Breast epithelium (tissue), 3 donors: ENCODE measurements around the gene EIF3F.

Experiments
- POLR2A ChIP-seq: fragments of 450-650 bp; IDR thresholded peaks from one replicate; pipeline ENCODE4 v1.6.1; 2016; ENCODE audit warnings: antibody characterized with exemption, mild to moderate bottlenecking, moderate library complexity
- TF ChIP-seq, protein P1 (sequence below), 3 donors: fragments of 450-650 bp; IDR thresholded peaks; one replicate each; pipeline ENCODE4 v1.5.1; 2016 to 2017; ENCODE audit warnings: antibody characterized with exemption in 3 of 3, mild to moderate bottlenecking in 3 of 3, moderate library complexity in 3 of 3

DNA sequence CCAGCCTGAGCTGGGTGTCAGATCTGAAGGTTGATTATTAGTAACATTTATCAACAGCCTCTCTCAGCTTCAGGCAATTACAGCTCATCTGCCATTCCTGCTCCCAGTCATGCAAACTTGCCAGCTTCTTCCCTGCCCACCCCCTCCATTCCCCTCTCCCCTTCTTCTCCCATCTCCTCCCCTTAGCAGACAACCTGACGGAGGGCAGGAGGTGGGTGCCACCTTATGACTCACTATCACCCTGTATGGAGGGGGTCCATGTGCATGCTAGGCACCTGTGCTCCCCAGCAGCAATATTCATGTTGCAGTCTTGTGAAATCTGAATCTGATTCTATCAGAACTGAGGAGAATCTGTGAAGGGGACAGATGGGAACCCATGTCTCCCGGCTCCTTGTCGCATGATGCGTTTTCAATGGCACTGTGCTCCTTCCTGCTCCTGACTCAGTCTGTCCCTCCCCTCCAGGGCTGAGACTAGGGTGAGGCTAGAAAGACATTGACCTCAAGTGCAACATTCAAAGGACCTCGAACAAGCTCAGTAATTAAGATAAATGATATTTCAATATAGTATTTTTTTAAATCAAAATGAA is 47.6 kb downstream of the EIF3F start:
- TF ChIP-seq, protein P1, sequence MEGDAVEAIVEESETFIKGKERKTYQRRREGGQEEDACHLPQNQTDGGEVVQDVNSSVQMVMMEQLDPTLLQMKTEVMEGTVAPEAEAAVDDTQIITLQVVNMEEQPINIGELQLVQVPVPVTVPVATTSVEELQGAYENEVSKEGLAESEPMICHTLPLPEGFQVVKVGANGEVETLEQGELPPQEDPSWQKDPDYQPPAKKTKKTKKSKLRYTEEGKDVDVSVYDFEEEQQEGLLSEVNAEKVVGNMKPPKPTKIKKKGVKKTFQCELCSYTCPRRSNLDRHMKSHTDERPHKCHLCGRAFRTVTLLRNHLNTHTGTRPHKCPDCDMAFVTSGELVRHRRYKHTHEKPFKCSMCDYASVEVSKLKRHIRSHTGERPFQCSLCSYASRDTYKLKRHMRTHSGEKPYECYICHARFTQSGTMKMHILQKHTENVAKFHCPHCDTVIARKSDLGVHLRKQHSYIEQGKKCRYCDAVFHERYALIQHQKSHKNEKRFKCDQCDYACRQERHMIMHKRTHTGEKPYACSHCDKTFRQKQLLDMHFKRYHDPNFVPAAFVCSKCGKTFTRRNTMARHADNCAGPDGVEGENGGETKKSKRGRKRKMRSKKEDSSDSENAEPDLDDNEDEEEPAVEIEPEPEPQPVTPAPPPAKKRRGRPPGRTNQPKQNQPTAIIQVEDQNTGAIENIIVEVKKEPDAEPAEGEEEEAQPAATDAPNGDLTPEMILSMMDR (IDR thresholded peaks at IDR 0.05), result no peak
- TF ChIP-seq POLR2A, result no peak
